C4-2B (cell line): ENCODE data around the gene NRG3.
"Not testable (repeated sequence)": the region's sequence is repeated elsewhere in the genome, so short reads cannot be mapped to it uniquely, and the experiment has no call there.

ENCODE experiments used
- H3K27ac ChIP-seq: fragments of 450-650 bp; 2 replicates; pipeline ENCODE4 v1.5.1; 2017
- ZFX ChIP-seq: fragments of 450-650 bp; IDR thresholded peaks from 2 replicates; pipeline ENCODE4 v1.6.1; 2017
- TF ChIP-seq, protein P1 (sequence below): fragments of 450-650 bp; conservative IDR thresholded peaks from 2 replicates; pipeline ENCODE4 v1.5.1; 2017; ENCODE audit warnings: mild to moderate bottlenecking

The NRG3 gene

DNA sequence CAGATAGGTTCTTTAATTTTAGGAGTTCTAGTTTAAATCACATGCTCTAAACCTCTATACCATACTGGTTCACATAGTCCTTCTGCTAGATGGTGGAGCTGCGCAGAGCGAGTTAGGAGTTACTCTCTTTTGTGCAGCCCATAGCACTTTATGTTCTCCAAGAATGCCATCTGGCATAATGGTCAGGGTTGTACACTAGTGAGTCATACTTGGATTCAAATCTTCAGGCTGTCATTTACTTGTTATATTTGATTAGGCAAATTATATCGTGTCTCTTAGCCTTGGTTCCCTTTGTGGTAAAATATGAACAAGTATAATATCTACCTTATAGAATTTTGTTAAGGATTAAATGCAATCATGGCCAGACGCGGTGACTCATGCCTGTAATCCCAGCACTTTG lies 1078.3 kb downstream of the NRG3 start:
- no peak for TF ChIP-seq ZFX
- TF ChIP-seq, protein P1, sequence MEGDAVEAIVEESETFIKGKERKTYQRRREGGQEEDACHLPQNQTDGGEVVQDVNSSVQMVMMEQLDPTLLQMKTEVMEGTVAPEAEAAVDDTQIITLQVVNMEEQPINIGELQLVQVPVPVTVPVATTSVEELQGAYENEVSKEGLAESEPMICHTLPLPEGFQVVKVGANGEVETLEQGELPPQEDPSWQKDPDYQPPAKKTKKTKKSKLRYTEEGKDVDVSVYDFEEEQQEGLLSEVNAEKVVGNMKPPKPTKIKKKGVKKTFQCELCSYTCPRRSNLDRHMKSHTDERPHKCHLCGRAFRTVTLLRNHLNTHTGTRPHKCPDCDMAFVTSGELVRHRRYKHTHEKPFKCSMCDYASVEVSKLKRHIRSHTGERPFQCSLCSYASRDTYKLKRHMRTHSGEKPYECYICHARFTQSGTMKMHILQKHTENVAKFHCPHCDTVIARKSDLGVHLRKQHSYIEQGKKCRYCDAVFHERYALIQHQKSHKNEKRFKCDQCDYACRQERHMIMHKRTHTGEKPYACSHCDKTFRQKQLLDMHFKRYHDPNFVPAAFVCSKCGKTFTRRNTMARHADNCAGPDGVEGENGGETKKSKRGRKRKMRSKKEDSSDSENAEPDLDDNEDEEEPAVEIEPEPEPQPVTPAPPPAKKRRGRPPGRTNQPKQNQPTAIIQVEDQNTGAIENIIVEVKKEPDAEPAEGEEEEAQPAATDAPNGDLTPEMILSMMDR: no peak
- H3K27ac ChIP-seq: no peak overlapping the region

DNA sequence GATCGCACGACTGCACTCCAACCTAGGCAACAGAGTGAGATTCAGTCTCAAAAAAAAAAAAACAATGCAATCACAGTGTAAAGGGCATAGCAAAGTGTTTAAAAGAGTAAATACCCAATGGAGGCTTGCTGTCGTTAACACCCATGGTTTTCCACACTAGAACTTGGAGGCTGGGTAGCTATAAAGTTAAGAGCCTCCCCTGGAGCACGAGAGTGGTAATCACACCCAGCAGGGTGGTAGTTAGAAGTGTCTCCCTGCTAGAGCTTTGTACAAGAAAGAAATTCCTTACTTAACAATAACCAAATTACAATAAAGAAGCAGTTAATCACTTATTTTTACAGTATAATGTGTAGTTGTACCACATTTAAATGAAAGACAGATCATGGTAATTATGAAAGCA lies 1078.9 kb downstream of the NRG3 start:
- no peak overlapping the region for H3K27ac ChIP-seq
- TF ChIP-seq, protein P1: peak; percentile 25
- no peak for TF ChIP-seq ZFX

DNA sequence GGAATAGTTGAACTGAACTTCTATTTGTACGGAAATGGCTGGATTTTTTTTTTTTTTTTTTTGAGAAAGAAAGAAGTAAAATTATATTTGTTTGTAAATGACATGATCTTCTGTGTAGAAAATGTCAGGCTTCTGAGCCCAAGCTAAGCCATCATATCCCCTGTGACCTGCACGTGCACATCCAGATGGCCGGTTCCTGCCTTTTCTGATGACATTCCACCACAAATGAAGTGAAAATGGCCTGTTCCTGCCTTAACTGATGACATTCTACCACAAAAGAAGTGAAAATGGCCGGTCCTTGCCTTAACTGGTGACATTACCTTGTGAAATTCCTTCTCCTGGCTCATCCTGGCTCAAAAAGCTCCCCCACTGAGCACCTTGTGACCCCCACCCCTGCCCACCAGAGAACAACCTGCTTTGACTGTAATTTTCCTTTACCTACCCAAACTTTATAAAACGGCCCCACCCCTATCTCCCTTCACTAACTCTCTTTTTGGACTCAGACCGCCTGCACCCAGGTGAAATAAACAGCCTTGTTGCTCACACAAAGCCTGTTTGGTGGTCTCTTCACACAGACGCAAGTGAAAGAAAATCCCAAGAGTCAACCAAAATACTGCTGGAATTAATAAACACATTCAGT lies 1085.5 kb downstream of the NRG3 start:
- not testable (repeated sequence) for H3K27ac ChIP-seq

DNA sequence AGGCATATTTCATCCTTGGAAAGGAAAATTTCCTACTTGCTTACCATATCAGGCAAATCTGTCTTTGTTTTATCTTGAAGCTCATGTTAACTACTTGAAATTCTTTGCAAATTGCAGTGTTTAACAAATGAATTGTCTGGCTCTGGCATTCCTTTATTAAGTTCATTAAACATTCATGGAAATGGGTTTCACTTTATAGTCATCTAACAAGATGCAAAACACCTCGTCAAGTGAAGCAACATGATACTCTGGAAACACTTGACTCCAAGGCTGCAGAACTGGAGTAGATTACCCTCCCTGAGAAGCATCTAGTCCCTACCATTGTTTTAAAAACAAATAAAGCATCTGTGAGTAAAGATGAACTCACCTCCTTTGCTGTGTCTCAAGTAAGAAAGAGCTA lies 1086.9 kb downstream of the NRG3 start:
- H3K27ac ChIP-seq: no peak overlapping the region
- TF ChIP-seq ZFX: no peak
- TF ChIP-seq, protein P1: no peak

DNA sequence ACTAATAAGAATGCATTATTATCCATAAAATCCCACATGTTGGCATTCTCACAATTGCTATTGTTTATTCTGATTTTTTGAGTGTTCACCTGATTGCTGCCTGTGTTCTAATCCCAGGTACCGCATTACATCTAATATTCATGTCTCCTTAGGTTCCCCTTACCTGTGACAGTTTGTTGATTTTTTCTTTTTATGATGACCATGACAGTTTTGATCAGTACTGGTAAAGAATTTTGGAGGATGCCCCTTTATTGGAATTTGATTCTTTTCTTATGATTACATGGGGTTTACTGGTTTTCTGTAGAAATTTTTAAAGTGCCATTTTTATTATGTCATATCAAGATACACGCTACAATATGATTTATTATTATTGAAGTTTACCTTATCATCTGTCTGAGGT lies 1091.1 kb downstream of the NRG3 start:
- no peak for TF ChIP-seq ZFX
- TF ChIP-seq, protein P1: no peak
- H3K27ac ChIP-seq: no peak overlapping the region

DNA sequence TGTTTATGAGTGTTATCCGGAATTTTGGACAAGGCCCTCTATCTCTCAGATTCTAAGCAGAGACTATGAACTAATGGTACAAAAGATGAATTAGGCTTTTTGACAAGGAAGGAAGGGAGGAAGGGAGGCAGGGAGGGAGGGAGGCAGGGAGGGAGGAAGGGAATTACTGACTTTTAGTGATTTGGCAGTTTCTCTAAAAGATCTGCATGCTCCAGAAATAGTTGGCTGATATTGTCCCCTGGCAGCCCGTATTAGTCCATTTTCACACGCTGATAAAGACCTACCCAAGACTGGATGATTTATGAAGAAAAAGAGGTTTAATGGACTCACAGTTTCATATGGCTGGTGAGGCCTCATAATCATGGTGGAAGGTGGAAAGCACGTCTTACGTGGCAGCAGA lies 1093.5 kb downstream of the NRG3 start:
- H3K27ac ChIP-seq: no peak overlapping the region
- no peak for TF ChIP-seq ZFX
- TF ChIP-seq, protein P1: no peak

DNA sequence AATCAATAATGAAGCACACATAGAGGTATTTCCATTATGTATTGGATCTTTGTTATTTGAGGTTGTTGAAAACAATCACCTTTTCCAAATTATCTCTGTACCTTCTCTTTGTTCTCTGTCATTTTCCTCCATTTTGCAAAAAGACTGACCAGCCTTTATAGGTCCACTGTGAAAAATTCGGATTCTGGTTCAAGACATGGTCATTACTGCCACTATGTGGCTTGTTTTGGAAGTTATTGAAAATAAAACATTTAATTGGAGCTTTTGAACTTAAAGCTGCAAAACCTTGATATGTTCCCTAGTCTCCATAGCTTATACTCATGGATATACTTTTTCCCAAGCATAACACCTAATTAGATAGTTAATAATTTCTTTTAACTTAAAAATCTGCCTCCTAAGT lies 1094.4 kb downstream of the NRG3 start:
- TF ChIP-seq, protein P1: peak; percentile 63
- no peak for TF ChIP-seq ZFX
- no peak overlapping the region for H3K27ac ChIP-seq

DNA sequence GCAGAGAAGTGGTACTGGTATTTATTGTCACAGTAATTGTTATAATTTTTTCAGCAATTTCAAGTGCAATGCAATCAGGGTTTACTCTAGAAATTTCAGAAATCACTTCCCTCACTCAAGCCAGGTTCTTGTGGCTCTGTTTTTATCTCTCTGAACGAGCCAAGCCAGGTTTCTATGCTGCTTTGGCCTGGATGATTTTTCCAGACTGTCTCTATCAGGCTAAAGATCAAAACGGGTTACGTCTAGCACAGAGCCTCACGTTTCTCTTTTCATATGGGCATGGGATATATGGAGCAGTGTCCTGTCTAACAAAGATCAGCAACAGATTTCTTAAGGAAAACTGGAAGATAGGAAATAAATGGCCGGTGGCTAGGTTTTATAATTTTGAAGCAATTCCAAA lies 1105.3 kb downstream of the NRG3 start:
- H3K27ac ChIP-seq: no peak overlapping the region
- no peak for TF ChIP-seq ZFX
- TF ChIP-seq, protein P1: no peak
